ENCODE measurements around the gene ELMO3.

The ELMO3 gene

GRCh38 chr16:67190448-67191399, 8.2 kb upstream of the ELMO3 start:
- WGBS (ENCODE audit: extremely low coverage, insufficient coverage, insufficient read length), result no CpG with 5 or more reads among the region's 13 CpGs
- H3K4me2 ChIP-seq (ENCODE audit: low read length), result no peak overlapping the region
- peak in 1 of 2 donors; percentile 56 for DNase-seq
- no peaks in the 10 kb centered on the region for H3K9me3 ChIP-seq (ENCODE audit: insufficient read depth, low read depth, low read length)
- no peak overlapping the region for H3K4me3 ChIP-seq (ENCODE audit: low read depth, low read length)
- H2AFZ ChIP-seq (ENCODE audit: insufficient read depth, low read length, poor library complexity), result no peak overlapping the region
- H3K27ac ChIP-seq (ENCODE audit: low read depth, low read length), result no peak overlapping the region
- no peak overlapping the region for H3K14ac ChIP-seq (ENCODE audit: low read length)
- H3K79me2 ChIP-seq (ENCODE audit: control insufficient read depth, insufficient read depth, low read length, poor library complexity), result peaks cover 12% of the 10 kb centered on the region
- H2BK12ac ChIP-seq (ENCODE audit: low read length), result no peak overlapping the region
- no peak overlapping the region for H3K23ac ChIP-seq (ENCODE audit: low read length)
- peak overlapping the region; percentile 46 for H4K91ac ChIP-seq (ENCODE audit: low read depth, low read length)
- H3K9ac ChIP-seq (ENCODE audit: low read length), result no peak overlapping the region
- H2BK120ac ChIP-seq (ENCODE audit: insufficient read depth, low read length, poor library complexity), result no peak overlapping the region
- peaks cover 10% of the 10 kb centered on the region for H3K79me1 ChIP-seq (ENCODE audit: low read length)
- H2AK5ac ChIP-seq (ENCODE audit: low read length), result no peak overlapping the region
- no peak overlapping the region for H2BK5ac ChIP-seq (ENCODE audit: low read depth, low read length, poor library complexity)
- H3K4ac ChIP-seq (ENCODE audit: low read depth, low read length), result no peak overlapping the region
- H3K36me3 ChIP-seq (ENCODE audit: control insufficient read depth in 1 of 2, insufficient read depth in 2 of 2, low read length in 2 of 2), result peaks cover 22 to 25% of the 10 kb centered on the region in 2 experiments
- no peak overlapping the region for H4K12ac ChIP-seq (ENCODE audit: low read depth, low read length)
- H3K18ac ChIP-seq (ENCODE audit: low read length), result no peak overlapping the region
- no peaks in the 10 kb centered on the region for H3K27me3 ChIP-seq (ENCODE audit: insufficient read depth, low read length)
- peaks cover 25 to 29% of the 10 kb centered on the region in 2 experiments for H3K4me1 ChIP-seq (ENCODE audit: control insufficient read depth in 1 of 2, insufficient read depth in 2 of 2, low read length in 2 of 2)
- H4K8ac ChIP-seq (ENCODE audit: low read depth, low read length), result no peak overlapping the region

- H3K27me3 ChIP-seq (ENCODE audit: insufficient read depth, low read length), result no peaks in the 10 kb centered on the region
- H2BK120ac ChIP-seq (ENCODE audit: insufficient read depth, low read length, poor library complexity), result no peak overlapping the region
- H3K18ac ChIP-seq (ENCODE audit: low read length), result no peak overlapping the region
- no CpG with 5 or more reads among the region's 9 CpGs for WGBS (ENCODE audit: extremely low coverage, insufficient coverage, insufficient read length)
- no peaks in the 10 kb centered on the region for H3K9me3 ChIP-seq (ENCODE audit: insufficient read depth, low read depth, low read length)
- no peak overlapping the region for H3K4ac ChIP-seq (ENCODE audit: low read depth, low read length)
- H2AFZ ChIP-seq (ENCODE audit: insufficient read depth, low read length, poor library complexity), result no peak overlapping the region
- no peak overlapping the region for H4K12ac ChIP-seq (ENCODE audit: low read depth, low read length)
- no peak overlapping the region for H3K9ac ChIP-seq (ENCODE audit: low read length)
- peak overlapping the region; percentile 45 for H4K8ac ChIP-seq (ENCODE audit: low read depth, low read length)
- no peak overlapping the region for H3K23ac ChIP-seq (ENCODE audit: low read length)
- H2BK12ac ChIP-seq (ENCODE audit: low read length), result no peak overlapping the region
- H3K4me3 ChIP-seq (ENCODE audit: low read depth, low read length), result no peak overlapping the region
- H2AK5ac ChIP-seq (ENCODE audit: low read length), result no peak overlapping the region
- H3K79me1 ChIP-seq (ENCODE audit: low read length), result peaks cover 10% of the 10 kb centered on the region
- no peak overlapping the region for H4K91ac ChIP-seq (ENCODE audit: low read depth, low read length)
- no peak overlapping the region for H2BK5ac ChIP-seq (ENCODE audit: low read depth, low read length, poor library complexity)
- peak overlapping the region; percentile 58 for H3K4me2 ChIP-seq (ENCODE audit: low read length)
- DNase-seq, result peak in 1 of 2 donors; percentile 81
- no peak overlapping the region for H3K14ac ChIP-seq (ENCODE audit: low read length)
- peaks cover 12% of the 10 kb centered on the region for H3K79me2 ChIP-seq (ENCODE audit: control insufficient read depth, insufficient read depth, low read length, poor library complexity)
- peaks cover 21 to 23% of the 10 kb centered on the region in 2 experiments for H3K4me1 ChIP-seq (ENCODE audit: control insufficient read depth in 1 of 2, insufficient read depth in 2 of 2, low read length in 2 of 2)
- peaks cover 30 to 33% of the 10 kb centered on the region in 2 experiments for H3K36me3 ChIP-seq (ENCODE audit: control insufficient read depth in 1 of 2, insufficient read depth in 2 of 2, low read length in 2 of 2)
- H3K27ac ChIP-seq (ENCODE audit: low read depth, low read length), result no peak overlapping the region
Measured at GRCh38 chr16:67191411-67191994, 7.4 kb upstream of the ELMO3 start.

- peaks cover 36 to 38% of the 10 kb centered on the region in 2 experiments for H3K36me3 ChIP-seq (ENCODE audit: control insufficient read depth in 1 of 2, insufficient read depth in 2 of 2, low read length in 2 of 2)
- H2BK120ac ChIP-seq (ENCODE audit: insufficient read depth, low read length, poor library complexity), result peak within 1 kb of the TSS; percentile 81
- no CpG with 5 or more reads among the region's 54 CpGs for WGBS (ENCODE audit: extremely low coverage, insufficient coverage, insufficient read length)
- no peaks in the 10 kb centered on the region for H3K27me3 ChIP-seq (ENCODE audit: insufficient read depth, low read length)
- peak within 1 kb of the TSS; percentile 48 for H3K27ac ChIP-seq (ENCODE audit: low read depth, low read length)
- peak within 1 kb of the TSS; percentile 98 for H2AK5ac ChIP-seq (ENCODE audit: low read length)
- H3K18ac ChIP-seq (ENCODE audit: low read length), result peak within 1 kb of the TSS; percentile 94
- H3K9me3 ChIP-seq (ENCODE audit: insufficient read depth, low read depth, low read length), result no peaks in the 10 kb centered on the region
- H3K79me2 ChIP-seq (ENCODE audit: control insufficient read depth, insufficient read depth, low read length, poor library complexity), result peaks cover 11% of the 10 kb centered on the region
- no peak within 1 kb of the TSS for H3K23ac ChIP-seq (ENCODE audit: low read length)
- peak within 1 kb of the TSS; percentile 59 for H2BK12ac ChIP-seq (ENCODE audit: low read length)
- H4K8ac ChIP-seq (ENCODE audit: low read depth, low read length), result peak within 1 kb of the TSS; percentile 96
- peak within 1 kb of the TSS; percentile 87 for H4K91ac ChIP-seq (ENCODE audit: low read depth, low read length)
- peak within 1 kb of the TSS; percentile 79 for H3K4me2 ChIP-seq (ENCODE audit: low read length)
- peak within 1 kb of the TSS; percentile 99 for H3K4ac ChIP-seq (ENCODE audit: low read depth, low read length)
- peak; percentile 85 to 93 for DNase-seq
- peak within 1 kb of the TSS; percentile 98 for H3K9ac ChIP-seq (ENCODE audit: low read length)
- peaks cover 16 to 18% of the 10 kb centered on the region in 2 experiments for H3K4me1 ChIP-seq (ENCODE audit: control insufficient read depth in 1 of 2, insufficient read depth in 2 of 2, low read length in 2 of 2)
- H2AFZ ChIP-seq (ENCODE audit: insufficient read depth, low read length, poor library complexity), result peak within 1 kb of the TSS; percentile 72
- peak within 1 kb of the TSS; percentile 97 for H4K12ac ChIP-seq (ENCODE audit: low read depth, low read length)
- H3K14ac ChIP-seq (ENCODE audit: low read length), result peak within 1 kb of the TSS; percentile 92
- peak within 1 kb of the TSS; percentile 80 for H2BK5ac ChIP-seq (ENCODE audit: low read depth, low read length, poor library complexity)
- H3K79me1 ChIP-seq (ENCODE audit: low read length), result peaks cover 9% of the 10 kb centered on the region
- peak within 1 kb of the TSS; percentile 98 for H3K4me3 ChIP-seq (ENCODE audit: low read depth, low read length)
Measured at GRCh38 chr16:67191995-67192681, 6.8 kb upstream of the ELMO3 start, which contains the start of gene E2F4. Gene E2F4 (plus strand): TSS chr16:67192155. CDS start chr16:67192228, 73 bp downstream.

GRCh38 chr16:67192781-67193361, 6.1 kb upstream of the ELMO3 start:
- H2AFZ ChIP-seq (ENCODE audit: insufficient read depth, low read length, poor library complexity), result no peak overlapping the region
- no CpG with 5 or more reads among the region's 17 CpGs for WGBS (ENCODE audit: extremely low coverage, insufficient coverage, insufficient read length)

More at GRCh38 chr16:67192781-67193361, 6.1 kb upstream of the ELMO3 start:
- Histone ChIP-seq H3K4me2 (ENCODE audit: low read length) (peak overlapping the region; percentile 79), H3K14ac (ENCODE audit: low read length) (peak overlapping the region; percentile 92), H3K23ac (ENCODE audit: low read length) (no peak overlapping the region), H4K12ac (ENCODE audit: low read depth, low read length) (peak overlapping the region; percentile 97), H2BK5ac (ENCODE audit: low read depth, low read length, poor library complexity) (no peak overlapping the region), H3K9me3 (ENCODE audit: insufficient read depth, low read depth, low read length) (no peaks in the 10 kb centered on the region), H2BK120ac (ENCODE audit: insufficient read depth, low read length, poor library complexity) (peak overlapping the region; percentile 81), H3K27me3 (ENCODE audit: insufficient read depth, low read length) (no peaks in the 10 kb centered on the region), H2BK12ac (ENCODE audit: low read length) (no peak overlapping the region), H3K4ac (ENCODE audit: low read depth, low read length) (peak overlapping the region; percentile 99), H3K4me3 (ENCODE audit: low read depth, low read length) (peak overlapping the region; percentile 98), H4K8ac (ENCODE audit: low read depth, low read length) (peak overlapping the region; percentile 96), H3K79me1 (ENCODE audit: low read length) (peaks cover 7% of the 10 kb centered on the region), H3K27ac (ENCODE audit: low read depth, low read length) (no peak overlapping the region), H3K36me3 (ENCODE audit: control insufficient read depth in 1 of 2, insufficient read depth in 2 of 2, low read length in 2 of 2) (peaks cover 44 to 46% of the 10 kb centered on the region in 2 experiments), H3K79me2 (ENCODE audit: control insufficient read depth, insufficient read depth, low read length, poor library complexity) (peaks cover 10% of the 10 kb centered on the region), H2AK5ac (ENCODE audit: low read length) (peak overlapping the region; percentile 98), H3K4me1 (ENCODE audit: control insufficient read depth in 1 of 2, insufficient read depth in 2 of 2, low read length in 2 of 2) (peaks cover 13 to 18% of the 10 kb centered on the region in 2 experiments), H3K9ac (ENCODE audit: low read length) (peak overlapping the region; percentile 98), H3K18ac (ENCODE audit: low read length) (peak overlapping the region; percentile 94), H4K91ac (ENCODE audit: low read depth, low read length) (peak overlapping the region; percentile 87)
- DNase-seq, result no peak

Measured in trophoblast cell (in vitro differentiated cells and primary cell).